HepG2 (cell line): ENCODE measurements around the gene BHLHE41. TPM values are rescaled to one million over a fixed set of nuclear protein-coding genes. Genes with fewer than 3 reads are reported as not detected.

ENCODE experiments used
- EED ChIP-seq: sonication (generic); formaldehyde crosslinking; IDR thresholded peaks from 2 replicates; pipeline ENCODE4 v1.5.0; 2020; ENCODE audit warnings: mild to moderate bottlenecking, missing genetic modification reagents
- HNF4A ChIP-seq: sonication (generic); formaldehyde crosslinking; IDR thresholded peaks from 2 replicates; pipeline ENCODE4 v1.4.0; 2020; ENCODE audit warnings: missing genetic modification reagents
- KDM3A ChIP-seq: IDR thresholded peaks from 2 replicates; pipeline ENCODE4 v1.6.1; 2018; ENCODE audit warnings: low read depth, missing compliant biosample characterization
- KDM6A ChIP-seq: IDR thresholded peaks from 2 replicates; pipeline ENCODE4 v1.6.1; 2016; ENCODE audit warnings: low read depth
- PATZ1 ChIP-seq: sonication (generic); formaldehyde crosslinking; IDR thresholded peaks from 2 replicates; pipeline ENCODE4 v1.4.0; 2020; ENCODE audit warnings: missing genetic modification reagents
- PHF21A ChIP-seq: sonication (generic); formaldehyde crosslinking; IDR thresholded peaks from 2 replicates; pipeline ENCODE4 v1.5.0; 2020; ENCODE audit warnings: mild to moderate bottlenecking, missing genetic modification reagents
- PRMT3 ChIP-seq: sonication (generic); formaldehyde crosslinking; IDR thresholded peaks from 2 replicates; pipeline ENCODE4 v1.8.1; 2022; ENCODE audit warnings: low read depth, mild to moderate bottlenecking, moderate library complexity, missing genetic modification reagents, borderline replicate concordance
- RAD21 ChIP-seq: fragments of 450-650 bp; formaldehyde crosslinking; IDR thresholded peaks from 2 replicates; pipeline ENCODE4 v1.5.0; 2020; ENCODE audit warnings: mild to moderate bottlenecking
- SATB2 ChIP-seq: sonication (generic); formaldehyde crosslinking; IDR thresholded peaks from 2 replicates; pipeline ENCODE4 v1.5.0; 2020; ENCODE audit warnings: missing genetic modification reagents
- SPEN ChIP-seq: sonication (generic); formaldehyde crosslinking; IDR thresholded peaks from 2 replicates; pipeline ENCODE4 v1.5.1; 2020; ENCODE audit warnings: low read depth, mild to moderate bottlenecking, missing genetic modification reagents
- TAF1 ChIP-seq: sonication (generic); formaldehyde crosslinking; IDR thresholded peaks from 2 replicates; pipeline ENCODE4 v1.4.0; 2020; ENCODE audit warnings: missing genetic modification reagents
- TCF7 ChIP-seq: sonication (generic); IDR thresholded peaks from 2 replicates; pipeline ENCODE4 v1.6.1; 2016; ENCODE audit warnings: antibody characterized with exemption, low read depth
- XRCC5 ChIP-seq: fragments of 200-400 bp; formaldehyde crosslinking; optimal IDR thresholded peaks from 2 replicates; pipeline ENCODE3; 2017; ENCODE audit warnings: mild to moderate bottlenecking, low read length
- ZBTB38 ChIP-seq: sonication (generic); formaldehyde crosslinking; IDR thresholded peaks from 2 replicates; pipeline ENCODE4 v1.5.1; 2020; ENCODE audit warnings: mild to moderate bottlenecking, missing genetic modification reagents
- ZMAT3 ChIP-seq: sonication (generic); formaldehyde crosslinking; conservative IDR thresholded peaks from 2 replicates; pipeline ENCODE4 v1.7.0; 2021; ENCODE audit warnings: missing genetic modification reagents
- ZNF616 ChIP-seq: sonication (generic); formaldehyde crosslinking; IDR thresholded peaks from 2 replicates; pipeline ENCODE4 v1.5.0; 2020; ENCODE audit warnings: low read depth, mild to moderate bottlenecking, missing genetic modification reagents
- ZNF747 ChIP-seq: sonication (generic); formaldehyde crosslinking; IDR thresholded peaks from 2 replicates; pipeline ENCODE4 v1.8.1; 2023; ENCODE audit warnings: missing genetic modification reagents, mild to moderate bottlenecking, borderline replicate concordance
- ZNF761 ChIP-seq: sonication (generic); formaldehyde crosslinking; conservative IDR thresholded peaks from 2 replicates; pipeline ENCODE4 v1.4.0; 2020; ENCODE audit warnings: mild to moderate bottlenecking, missing genetic modification reagents
- ZNF766 ChIP-seq: sonication (generic); formaldehyde crosslinking; IDR thresholded peaks from 2 replicates; pipeline ENCODE4 v1.5.0; 2020; ENCODE audit warnings: missing genetic modification reagents, borderline replicate concordance
- ZNF790 ChIP-seq: sonication (generic); formaldehyde crosslinking; IDR thresholded peaks from 2 replicates; pipeline ENCODE4 v1.8.0; 2022; ENCODE audit warnings: missing genetic modification reagents, mild to moderate bottlenecking, borderline replicate concordance
- ZNF878 ChIP-seq: sonication (generic); formaldehyde crosslinking; IDR thresholded peaks from 2 replicates; pipeline ENCODE4 v1.8.1; 2023; ENCODE audit warnings: mild to moderate bottlenecking, missing genetic modification reagents, moderate library complexity
- polyA plus RNA-seq, 8 experiments: library from polyadenylated mRNA; depleted of rRNA in 3 of 8; stranded (reverse) in 7 of 8; unstranded in 1 of 8; fragments of >200 nt; fragmentation: Illumina TruSeq in 4 of 8; extraction: Trizol in 4 of 8; gene quantifications; 2 replicates each; pipeline versions ENCODE4 v1.2.1 to v1.2.3, GENCODE V29; 2011 to 2016; ENCODE audit warnings: low read depth in 4 of 8, missing spikeins in 1 of 8, mixed read lengths in 1 of 8; ENCODE audit not compliant: insufficient read depth in 1 of 8
- total RNA-seq, 5 experiments: library from RNA; depleted of rRNA; stranded (reverse); fragments of >200 nt; fragmentation: Illumina TruSeq; extraction: Trizol; gene quantifications; 2 replicates each; pipeline ENCODE4 v1.2.3, GENCODE V29; 2016; ENCODE audit warnings: low read depth in 1 of 5
- TF ChIP-seq, protein P1 (sequence below): sonication (generic); formaldehyde crosslinking; IDR thresholded peaks from 2 replicates; pipeline ENCODE4 v1.5.0; 2020; ENCODE audit warnings: mild to moderate bottlenecking, missing genetic modification reagents
- TF ChIP-seq, protein P2 (sequence below): sonication (generic); formaldehyde crosslinking; IDR thresholded peaks from 2 replicates; pipeline ENCODE4 v1.4.0; 2020; ENCODE audit warnings: low read depth, mild to moderate bottlenecking, missing genetic modification reagents

BHLHE41 gene
- total and polyA plus RNA-seq, 2 of the 13 experiments (the other 11 are each of a cell fraction or from before 2014, with no cell fraction given) = 0.03 TPM; not detected in 1

GRCh38 chr12:26113853-26114719 lies 10.8 kb downstream of the BHLHE41 start (continued):
- TF ChIP-seq, protein P1, sequence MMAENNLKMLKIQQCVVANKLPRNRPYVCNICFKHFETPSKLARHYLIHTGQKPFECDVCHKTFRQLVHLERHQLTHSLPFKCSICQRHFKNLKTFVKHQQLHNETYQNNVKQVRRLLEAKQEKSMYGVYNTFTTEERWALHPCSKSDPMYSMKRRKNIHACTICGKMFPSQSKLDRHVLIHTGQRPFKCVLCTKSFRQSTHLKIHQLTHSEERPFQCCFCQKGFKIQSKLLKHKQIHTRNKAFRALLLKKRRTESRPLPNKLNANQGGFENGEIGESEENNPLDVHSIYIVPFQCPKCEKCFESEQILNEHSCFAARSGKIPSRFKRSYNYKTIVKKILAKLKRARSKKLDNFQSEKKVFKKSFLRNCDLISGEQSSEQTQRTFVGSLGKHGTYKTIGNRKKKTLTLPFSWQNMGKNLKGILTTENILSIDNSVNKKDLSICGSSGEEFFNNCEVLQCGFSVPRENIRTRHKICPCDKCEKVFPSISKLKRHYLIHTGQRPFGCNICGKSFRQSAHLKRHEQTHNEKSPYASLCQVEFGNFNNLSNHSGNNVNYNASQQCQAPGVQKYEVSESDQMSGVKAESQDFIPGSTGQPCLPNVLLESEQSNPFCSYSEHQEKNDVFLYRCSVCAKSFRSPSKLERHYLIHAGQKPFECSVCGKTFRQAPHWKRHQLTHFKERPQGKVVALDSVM (CRISPR knock-in tag) = peak; percentile 86
- TF ChIP-seq RAD21 (CRISPR knock-in tag) (no peak; the same call in 1 of the 2 replicates), ZNF766 (CRISPR knock-in tag) (peak; percentile 91; the same call in 1 of the 2 replicates), ZNF616 (CRISPR knock-in tag) (peak; percentile 82; the same call in 1 of the 2 replicates), ZNF878 (CRISPR knock-in tag) (peak; percentile 97), ZNF761 (CRISPR knock-in tag) (peak; percentile 84; the same call in 1 of the 2 replicates), KDM3A (CRISPR knock-in tag) (0 out of 2 replicates have a peak, but pooled peaks have one; percentile 64), PATZ1 (CRISPR knock-in tag) (peak; percentile 70), KDM6A (CRISPR knock-in tag) (peak; percentile 65; the same call in 1 of the 2 replicates), ZBTB38 (CRISPR knock-in tag) (peak; percentile 90; the same call in 1 of the 2 replicates), SPEN (CRISPR knock-in tag) (peak; percentile 99), TAF1 (no peak), ZMAT3 (CRISPR knock-in tag) (peak; percentile 82), ZNF790 (CRISPR knock-in tag) (peak; percentile 85; the same call in 1 of the 2 replicates), PHF21A (CRISPR knock-in tag) (peak; percentile 85), TCF7 (peak; percentile 37; the same call in 1 of the 2 replicates), XRCC5 (peak; percentile 1), PRMT3 (CRISPR knock-in tag) (peak; percentile 86; the same call in 1 of the 2 replicates), EED (CRISPR knock-in tag) (no peak), ZNF747 (CRISPR knock-in tag) (peak; percentile 39; the same call in 1 of the 2 replicates), HNF4A (CRISPR knock-in tag) (peak; percentile 95), SATB2 (CRISPR knock-in tag) (peak; percentile 35; the same call in 1 of the 2 replicates)
- TF ChIP-seq, protein P2, sequence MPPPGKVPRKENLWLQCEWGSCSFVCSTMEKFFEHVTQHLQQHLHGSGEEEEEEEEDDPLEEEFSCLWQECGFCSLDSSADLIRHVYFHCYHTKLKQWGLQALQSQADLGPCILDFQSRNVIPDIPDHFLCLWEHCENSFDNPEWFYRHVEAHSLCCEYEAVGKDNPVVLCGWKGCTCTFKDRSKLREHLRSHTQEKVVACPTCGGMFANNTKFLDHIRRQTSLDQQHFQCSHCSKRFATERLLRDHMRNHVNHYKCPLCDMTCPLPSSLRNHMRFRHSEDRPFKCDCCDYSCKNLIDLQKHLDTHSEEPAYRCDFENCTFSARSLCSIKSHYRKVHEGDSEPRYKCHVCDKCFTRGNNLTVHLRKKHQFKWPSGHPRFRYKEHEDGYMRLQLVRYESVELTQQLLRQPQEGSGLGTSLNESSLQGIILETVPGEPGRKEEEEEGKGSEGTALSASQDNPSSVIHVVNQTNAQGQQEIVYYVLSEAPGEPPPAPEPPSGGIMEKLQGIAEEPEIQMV (CRISPR knock-in tag) = peak; percentile 85
